ENCODE data around the gene MTG2. TPM values are rescaled to one million over a fixed set of nuclear protein-coding genes. Genes with fewer than 3 reads are reported as not detected.
A peak's percentile ranks its signal among the peaks of the same experiment; 100 is the strongest.

The MTG2 gene
- total RNA-seq, 1 donor from 2014 or later, result 20.2 TPM

DNA sequence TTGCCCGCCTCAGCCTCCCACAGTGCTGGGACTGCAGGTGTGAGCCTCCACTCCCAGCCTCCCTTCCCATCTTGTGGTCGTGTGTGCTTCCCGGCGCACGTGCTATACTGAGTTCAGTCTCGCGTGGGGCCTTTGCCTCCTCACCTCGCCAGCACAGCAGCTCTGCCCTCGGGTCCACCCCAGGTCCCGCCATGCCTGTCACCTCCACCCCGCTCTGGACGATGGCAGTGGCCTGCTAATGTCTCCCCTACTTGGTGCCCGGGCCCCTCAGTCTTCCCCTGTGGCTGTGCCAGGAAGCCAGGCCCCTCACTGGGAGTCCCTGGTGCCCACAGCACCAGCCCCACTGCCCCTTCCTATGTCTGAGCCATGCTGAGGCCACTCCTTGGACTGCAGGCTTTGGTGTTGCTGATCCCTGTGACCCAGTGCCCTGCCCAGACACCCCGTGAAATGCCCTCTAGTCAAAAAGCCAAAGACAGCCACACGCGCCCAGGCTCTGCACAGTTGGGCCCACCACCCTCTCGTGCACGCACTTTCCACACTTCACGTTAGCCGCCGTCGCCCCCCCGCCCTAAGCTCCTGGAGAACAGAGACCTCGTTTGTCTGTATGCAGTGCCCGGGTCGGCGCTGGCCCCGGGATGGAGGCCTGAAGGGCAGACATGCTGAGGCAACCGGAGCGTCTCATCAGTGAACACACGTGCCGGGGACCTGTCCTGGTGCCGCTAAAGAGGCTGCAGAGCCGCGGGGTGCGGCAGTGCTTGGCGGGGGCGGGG is 23.0 kb downstream of the MTG2 start:
- peaks cover 11% of the 10 kb centered on the region for H3K27me3 Mint-ChIP-seq (ENCODE audit: unreplicated experiment)
- no peak overlapping the region for H3K27ac Mint-ChIP-seq (ENCODE audit: unreplicated experiment)
- no peak for DNase-seq (ENCODE audit: low spot score)
- H3K9me3 Mint-ChIP-seq (ENCODE audit: unreplicated experiment), result no peaks in the 10 kb centered on the region
- no peak overlapping the region for H3K4me3 Mint-ChIP-seq (ENCODE audit: unreplicated experiment)
- TF ChIP-seq, protein P1, sequence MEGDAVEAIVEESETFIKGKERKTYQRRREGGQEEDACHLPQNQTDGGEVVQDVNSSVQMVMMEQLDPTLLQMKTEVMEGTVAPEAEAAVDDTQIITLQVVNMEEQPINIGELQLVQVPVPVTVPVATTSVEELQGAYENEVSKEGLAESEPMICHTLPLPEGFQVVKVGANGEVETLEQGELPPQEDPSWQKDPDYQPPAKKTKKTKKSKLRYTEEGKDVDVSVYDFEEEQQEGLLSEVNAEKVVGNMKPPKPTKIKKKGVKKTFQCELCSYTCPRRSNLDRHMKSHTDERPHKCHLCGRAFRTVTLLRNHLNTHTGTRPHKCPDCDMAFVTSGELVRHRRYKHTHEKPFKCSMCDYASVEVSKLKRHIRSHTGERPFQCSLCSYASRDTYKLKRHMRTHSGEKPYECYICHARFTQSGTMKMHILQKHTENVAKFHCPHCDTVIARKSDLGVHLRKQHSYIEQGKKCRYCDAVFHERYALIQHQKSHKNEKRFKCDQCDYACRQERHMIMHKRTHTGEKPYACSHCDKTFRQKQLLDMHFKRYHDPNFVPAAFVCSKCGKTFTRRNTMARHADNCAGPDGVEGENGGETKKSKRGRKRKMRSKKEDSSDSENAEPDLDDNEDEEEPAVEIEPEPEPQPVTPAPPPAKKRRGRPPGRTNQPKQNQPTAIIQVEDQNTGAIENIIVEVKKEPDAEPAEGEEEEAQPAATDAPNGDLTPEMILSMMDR (IDR thresholded peaks at IDR 0.05; ENCODE audit: unreplicated experiment), result no peak
- H3K36me3 Mint-ChIP-seq (ENCODE audit: low read depth, unreplicated experiment), result peaks cover 6% of the 10 kb centered on the region
- peaks cover 14% of the 10 kb centered on the region for H3K4me1 Mint-ChIP-seq (ENCODE audit: unreplicated experiment)

DNA sequence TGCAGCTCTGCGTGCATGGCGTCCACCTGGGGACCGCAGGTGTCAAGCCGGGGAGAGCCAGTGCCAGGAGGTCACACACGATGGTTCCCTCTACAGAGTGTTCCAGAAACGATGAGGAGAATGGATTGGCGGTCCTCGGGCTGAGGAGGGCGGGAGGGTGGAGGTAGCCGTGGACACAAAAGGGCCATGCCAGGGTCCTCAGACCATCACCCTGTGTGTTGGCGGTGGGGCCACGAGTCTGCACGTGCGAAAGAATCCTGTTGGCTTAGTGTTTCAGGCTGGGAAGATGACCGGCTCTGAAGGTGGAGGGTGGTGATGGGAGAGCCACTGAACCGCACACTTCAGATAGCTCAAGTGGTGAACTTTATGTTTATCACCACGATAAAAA is 23.6 kb downstream of the MTG2 start:
- H3K4me1 Mint-ChIP-seq (ENCODE audit: unreplicated experiment), result peaks cover 14% of the 10 kb centered on the region
- TF ChIP-seq, protein P1 (IDR thresholded peaks at IDR 0.05; ENCODE audit: unreplicated experiment), result no peak
- H3K9me3 Mint-ChIP-seq (ENCODE audit: unreplicated experiment), result no peaks in the 10 kb centered on the region
- H3K27ac Mint-ChIP-seq (ENCODE audit: unreplicated experiment), result no peak overlapping the region
- H3K4me3 Mint-ChIP-seq (ENCODE audit: unreplicated experiment), result no peak overlapping the region
- peaks cover 6% of the 10 kb centered on the region for H3K36me3 Mint-ChIP-seq (ENCODE audit: low read depth, unreplicated experiment)
- DNase-seq (ENCODE audit: low spot score), result no peak
- H3K27me3 Mint-ChIP-seq (ENCODE audit: unreplicated experiment), result peaks cover 11% of the 10 kb centered on the region

DNA sequence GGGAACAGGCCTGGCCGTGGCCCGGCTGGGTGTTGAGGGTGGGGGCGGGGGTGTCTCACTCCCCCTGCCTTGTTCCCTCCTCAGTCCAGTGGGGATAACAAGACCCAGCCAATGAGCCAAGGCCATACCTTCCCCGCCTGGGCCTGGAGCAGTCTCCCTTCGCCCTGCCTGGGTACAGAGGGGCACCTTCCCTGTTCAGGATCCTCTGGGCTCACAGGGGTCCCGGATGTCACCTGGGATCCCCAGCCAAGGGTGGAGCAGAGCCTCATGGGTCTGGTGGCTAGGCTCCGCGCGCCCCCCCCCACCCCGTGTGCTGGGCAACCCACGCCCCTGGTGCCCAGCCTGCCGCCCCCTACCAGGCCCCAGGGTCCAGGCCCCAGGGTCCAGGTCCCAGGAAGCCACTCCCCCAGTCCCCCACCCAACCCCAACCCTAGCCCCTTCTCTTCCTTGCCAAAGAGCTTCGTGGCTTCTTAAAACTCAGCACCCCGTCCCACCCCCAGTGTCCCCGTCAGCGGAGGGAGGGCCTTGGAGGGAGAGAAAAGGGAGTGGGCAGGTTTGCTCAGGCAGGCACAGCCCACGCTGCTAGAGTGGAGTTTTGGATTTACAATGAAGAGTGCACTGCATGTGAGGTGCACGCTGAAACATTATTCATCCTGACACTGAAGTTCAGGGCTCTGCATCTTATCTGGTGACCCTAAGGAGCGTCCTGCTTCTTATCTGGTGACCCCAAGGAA is 25.4 kb downstream of the MTG2 start:
- H3K9me3 Mint-ChIP-seq (ENCODE audit: unreplicated experiment), result no peaks in the 10 kb centered on the region
- no peak for DNase-seq (ENCODE audit: low spot score)
- peaks cover 8% of the 10 kb centered on the region for H3K27me3 Mint-ChIP-seq (ENCODE audit: unreplicated experiment)
- H3K4me3 Mint-ChIP-seq (ENCODE audit: unreplicated experiment), result no peak overlapping the region
- H3K27ac Mint-ChIP-seq (ENCODE audit: unreplicated experiment), result no peak overlapping the region
- peaks cover 3% of the 10 kb centered on the region for H3K36me3 Mint-ChIP-seq (ENCODE audit: low read depth, unreplicated experiment)
- TF ChIP-seq, protein P1 (IDR thresholded peaks at IDR 0.05; ENCODE audit: unreplicated experiment), result no peak
- peaks cover 4% of the 10 kb centered on the region for H3K4me1 Mint-ChIP-seq (ENCODE audit: unreplicated experiment)

DNA sequence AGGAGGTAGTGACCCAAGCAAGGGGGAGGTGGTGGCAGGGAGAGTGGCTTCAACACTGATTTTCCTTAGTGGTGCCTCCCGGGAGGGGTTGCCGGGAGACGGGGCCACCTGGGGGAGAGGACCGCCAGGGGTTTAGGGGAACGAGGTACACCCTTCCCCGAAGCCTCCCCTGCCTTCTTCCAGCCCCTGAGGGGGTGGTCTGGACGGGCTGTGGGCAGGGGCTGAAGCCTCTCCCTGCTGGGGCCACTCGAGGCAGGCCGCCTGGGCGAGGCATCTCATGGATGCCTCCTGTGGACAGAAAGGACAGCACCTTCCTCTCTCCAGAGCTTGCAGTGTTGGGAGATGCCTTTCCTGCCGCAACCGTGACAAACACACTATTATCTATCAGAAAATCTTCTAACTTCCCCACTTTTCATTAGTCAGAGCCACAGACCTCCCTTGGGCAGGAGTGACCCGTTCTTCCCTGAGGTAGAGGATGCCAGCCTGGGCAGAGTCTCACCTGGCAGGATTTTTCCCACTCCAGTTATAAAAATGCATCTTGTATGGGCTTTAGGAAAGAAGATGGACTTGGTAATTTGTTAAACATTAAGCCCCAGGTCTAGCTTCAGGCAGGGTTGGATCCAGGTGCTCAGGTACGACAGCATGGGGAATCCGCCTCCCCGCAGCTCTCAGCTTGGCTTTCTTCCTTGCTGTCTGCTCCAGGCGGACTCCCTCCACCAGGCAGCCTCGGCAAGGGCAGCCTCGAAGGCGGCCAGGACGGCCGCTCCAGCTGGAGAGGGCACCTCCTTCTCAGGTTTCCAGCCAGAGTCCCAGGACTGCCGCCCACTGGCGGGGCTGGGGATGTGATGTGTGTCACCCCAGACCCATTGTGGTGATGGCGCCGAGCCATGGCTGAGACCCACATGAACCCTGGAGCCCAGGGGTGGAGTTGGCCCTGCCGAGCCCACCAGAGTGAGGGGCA is 26.2 kb downstream of the MTG2 start:
- Mint-ChIP-seq H3K4me3 (ENCODE audit: unreplicated experiment) (peak overlapping the region; percentile 47), H3K27me3 (ENCODE audit: unreplicated experiment) (peaks cover 3% of the 10 kb centered on the region), H3K27ac (ENCODE audit: unreplicated experiment) (no peak overlapping the region), H3K9me3 (ENCODE audit: unreplicated experiment) (no peaks in the 10 kb centered on the region), H3K36me3 (ENCODE audit: low read depth, unreplicated experiment) (no peaks in the 10 kb centered on the region), H3K4me1 (ENCODE audit: unreplicated experiment) (no peaks in the 10 kb centered on the region)
- TF ChIP-seq, protein P1 (IDR thresholded peaks at IDR 0.05; ENCODE audit: unreplicated experiment), result no peak
- DNase-seq (ENCODE audit: low spot score), result peak; percentile 38

All from endothelial cell (in vitro differentiated cells).